ENCODE data around the gene CCNB1IP1.
"Not testable (repeated sequence)": the region's sequence is repeated elsewhere in the genome, so short reads cannot be mapped to it uniquely, and the experiment has no call there.

The CCNB1IP1 gene

GRCh38 chr14:20331053-20331613, 1.9 kb downstream of the CCNB1IP1 start:
- DNase-seq: no peak

GRCh38 chr14:20329355-20329754, 3.7 kb downstream of the CCNB1IP1 start:
- no peak for DNase-seq

- DNase-seq: no peak
Observed at GRCh38 chr14:20328705-20329104, 4.4 kb downstream of the CCNB1IP1 start.

GRCh38 chr14:20327005-20327869, 5.8 kb downstream of the CCNB1IP1 start:
- DNase-seq: no peak

GRCh38 chr14:20317720-20318119, 15.4 kb downstream of the CCNB1IP1 start:
- no peak for DNase-seq

GRCh38 chr14:20314026-20314425, 19.1 kb downstream of the CCNB1IP1 start:
- no peak for DNase-seq

GRCh38 chr14:20306079-20306423, 27.0 kb downstream of the CCNB1IP1 start:
- no peak for DNase-seq

GRCh38 chr14:20305265-20306078, 27.6 kb downstream of the CCNB1IP1 start, which contains the start of gene TTC5:
Gene TTC5, minus strand, starts transcription at chr14:20305951. Its CDS starts 14 bp downstream, at chr14:20305937.
- peak; percentile 97 for DNase-seq

GRCh38 chr14:20302042-20302755, 30.9 kb downstream of the CCNB1IP1 start:
- no peak for DNase-seq

GRCh38 chr14:20295067-20295466, 38.0 kb downstream of the CCNB1IP1 start:
- no peak for DNase-seq

GRCh38 chr14:20294636-20295035, 38.4 kb downstream of the CCNB1IP1 start:
- DNase-seq: no peak

- DNase-seq: not testable (repeated sequence)
Observed at GRCh38 chr14:20281998-20282397, 51.1 kb downstream of the CCNB1IP1 start.

- DNase-seq: peak; percentile 63
Observed at GRCh38 chr14:20280265-20280664, 52.8 kb downstream of the CCNB1IP1 start.

GRCh38 chr14:20278414-20278813, 54.7 kb downstream of the CCNB1IP1 start:
- DNase-seq: peak; percentile 62

GRCh38 chr14:20277409-20277808, 55.7 kb downstream of the CCNB1IP1 start:
- DNase-seq: no peak

- DNase-seq: no peak
Observed at GRCh38 chr14:20274062-20274461, 59.0 kb downstream of the CCNB1IP1 start.

- not testable (repeated sequence) for DNase-seq
Observed at GRCh38 chr14:20264361-20264760, 68.7 kb downstream of the CCNB1IP1 start.

GRCh38 chr14:20262642-20263128, 70.4 kb downstream of the CCNB1IP1 start:
- no peak for DNase-seq

Data from activated effector memory CD4-positive, alpha-beta T cell treated with anti-CD3 and anti-CD28 coated beads, Interleukin-2, amount 50 U/mL, for 16 hours (primary cell).